Hepatocyte (in vitro differentiated cells): ENCODE measurements around the gene DNAH3. TPM values are rescaled to one million over a fixed set of nuclear protein-coding genes. Genes with fewer than 3 reads are reported as not detected.
"Not testable (repeated sequence)": the region's sequence is repeated elsewhere in the genome, so short reads cannot be mapped to it uniquely, and the experiment has no call there.

ENCODE experiments used
- DNase-seq: peaks from one replicate; pipeline ENCODE4 v3.0.0-alpha.2; 2016; ENCODE audit warnings: low spot score
- H2AFZ ChIP-seq: fragments of 200-600 bp; sonication (generic); 2 replicates; pipeline ENCODE4 v1.6.0; 2016; ENCODE audit warnings: antibody characterized with exemption, mild to moderate bottlenecking
- H3K27ac ChIP-seq: fragments of 200-600 bp; sonication (generic); 2 replicates; pipeline ENCODE4 v1.5.1; 2016; ENCODE audit warnings: mild to moderate bottlenecking
- H3K27me3 ChIP-seq: fragments of 200-600 bp; sonication (generic); 2 replicates; pipeline ENCODE4 v1.6.1; 2016
- H3K36me3 ChIP-seq: fragments of 200-600 bp; sonication (generic); replicated peaks from 2 replicates; pipeline ENCODE4 v1.5.1; 2016; ENCODE audit warnings: low read depth; ENCODE audit not compliant: insufficient read depth
- H3K4me1 ChIP-seq: fragments of 200-600 bp; sonication (generic); 2 replicates; pipeline ENCODE4 v1.5.1; 2016; ENCODE audit warnings: mild to moderate bottlenecking, moderate library complexity; ENCODE audit not compliant: insufficient read depth
- H3K4me2 ChIP-seq: fragments of 200-600 bp; sonication (generic); 2 replicates; pipeline ENCODE4 v1.6.0; 2016
- H3K4me3 ChIP-seq: fragments of 200-600 bp; sonication (generic); 2 replicates; pipeline ENCODE4 v1.5.1; 2016; ENCODE audit warnings: mild to moderate bottlenecking
- H3K79me2 ChIP-seq: fragments of 200-600 bp; sonication (generic); 2 replicates; pipeline ENCODE4 v1.6.0; 2017; ENCODE audit warnings: mild to moderate bottlenecking
- H3K9me2 ChIP-seq: fragments of 200-600 bp; sonication (generic); replicated peaks from 2 replicates; pipeline ENCODE4 v1.6.0; 2017; ENCODE audit warnings: mild to moderate bottlenecking; ENCODE audit not compliant: insufficient read depth
- H3K9me3 ChIP-seq: fragments of 200-600 bp; sonication (generic); 2 replicates; pipeline ENCODE4 v1.5.1; 2016; ENCODE audit warnings: low read depth, mild to moderate bottlenecking
- H4K20me1 ChIP-seq: fragments of 200-600 bp; sonication (generic); 2 replicates; pipeline ENCODE4 v1.6.0; 2016; ENCODE audit warnings: mild to moderate bottlenecking; ENCODE audit not compliant: insufficient read depth, poor library complexity, severe bottlenecking
- EZH2 ChIP-seq: fragments of 200-600 bp; sonication (generic); IDR thresholded peaks from 2 replicates; pipeline ENCODE4 v1.6.1; 2016; ENCODE audit warnings: antibody characterized with exemption, mild to moderate bottlenecking, borderline replicate concordance
- EZH2phosphoT487 ChIP-seq: fragments of 200-600 bp; sonication (generic); IDR thresholded peaks from one replicate; pipeline ENCODE4 v1.6.1; 2018; ENCODE audit warnings: antibody characterized with exemption, mild to moderate bottlenecking, low read depth, moderate library complexity; ENCODE audit not compliant: unreplicated experiment, severe bottlenecking
- WGBS: methylation state at CpG from one replicate; pipeline ENCODE4 v1.1.6; 2016; ENCODE audit warnings: low lambda C conversion rate; ENCODE audit errors: missing lambda C conversion rate; 5-methylcytosine and 5-hydroxymethylcytosine counted together
- polyA plus RNA-seq: library from polyadenylated mRNA; unstranded; fragments of >200 nt; fragmentation: Nextera tagmentation; extraction: Ambion mirVana; gene quantifications from 2 replicates; pipeline ENCODE4 v1.2.1, GENCODE V29; 2016
- total RNA-seq: library from RNA; depleted of rRNA; stranded (reverse); fragments of >200 nt; gene quantifications from 2 replicates; pipeline ENCODE4 v1.2.3, GENCODE V29; 2014
- TF ChIP-seq, protein P1 (sequence below): fragments of 200-600 bp; sonication (generic); IDR thresholded peaks from 2 replicates; pipeline ENCODE4 v1.5.1; 2016; ENCODE audit warnings: antibody characterized with exemption, mild to moderate bottlenecking; ENCODE audit not compliant: poor library complexity

DNAH3 gene
- total and polyA plus RNA-seq, 2 experiments from 2014 or later: 0.33 to 0.37 TPM

DNA sequence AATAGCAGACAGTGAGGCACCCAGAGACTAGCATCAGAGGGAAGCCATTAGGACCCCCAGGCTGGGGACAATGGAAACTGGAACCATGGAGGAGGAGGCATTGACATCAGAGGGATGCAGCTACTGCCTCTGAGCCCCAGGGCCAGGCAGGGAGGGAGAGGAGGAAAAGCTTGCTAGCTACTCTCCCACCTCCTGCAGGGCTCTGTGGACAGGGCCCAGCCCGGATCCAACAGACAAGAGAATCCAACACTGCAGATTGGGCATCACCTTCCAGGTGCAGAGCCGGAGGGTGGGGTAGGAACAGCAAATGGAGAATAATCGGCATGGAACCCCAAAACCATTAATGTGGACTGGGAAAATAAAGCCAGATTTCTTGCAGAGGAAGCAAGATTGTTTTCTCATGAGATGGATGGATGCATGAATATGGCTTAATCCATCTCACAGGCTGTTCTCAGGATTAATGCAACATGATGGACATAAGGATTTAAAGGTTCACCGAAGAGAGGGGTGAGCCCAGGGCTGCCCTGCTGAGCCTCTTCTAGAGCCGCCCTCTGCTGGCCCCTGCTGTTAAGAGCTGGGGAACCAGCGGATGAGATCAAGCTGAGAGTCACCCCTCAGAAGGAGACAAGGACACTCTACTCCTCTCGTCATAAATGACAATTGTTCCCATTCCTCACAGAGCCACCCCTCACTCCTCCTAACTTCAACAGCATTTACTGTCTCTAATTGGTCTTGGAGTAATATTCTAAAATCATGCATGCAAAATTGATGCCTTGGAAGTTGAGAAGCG lies 48.8 kb downstream of the DNAH3 start:
- TF ChIP-seq, protein P1, sequence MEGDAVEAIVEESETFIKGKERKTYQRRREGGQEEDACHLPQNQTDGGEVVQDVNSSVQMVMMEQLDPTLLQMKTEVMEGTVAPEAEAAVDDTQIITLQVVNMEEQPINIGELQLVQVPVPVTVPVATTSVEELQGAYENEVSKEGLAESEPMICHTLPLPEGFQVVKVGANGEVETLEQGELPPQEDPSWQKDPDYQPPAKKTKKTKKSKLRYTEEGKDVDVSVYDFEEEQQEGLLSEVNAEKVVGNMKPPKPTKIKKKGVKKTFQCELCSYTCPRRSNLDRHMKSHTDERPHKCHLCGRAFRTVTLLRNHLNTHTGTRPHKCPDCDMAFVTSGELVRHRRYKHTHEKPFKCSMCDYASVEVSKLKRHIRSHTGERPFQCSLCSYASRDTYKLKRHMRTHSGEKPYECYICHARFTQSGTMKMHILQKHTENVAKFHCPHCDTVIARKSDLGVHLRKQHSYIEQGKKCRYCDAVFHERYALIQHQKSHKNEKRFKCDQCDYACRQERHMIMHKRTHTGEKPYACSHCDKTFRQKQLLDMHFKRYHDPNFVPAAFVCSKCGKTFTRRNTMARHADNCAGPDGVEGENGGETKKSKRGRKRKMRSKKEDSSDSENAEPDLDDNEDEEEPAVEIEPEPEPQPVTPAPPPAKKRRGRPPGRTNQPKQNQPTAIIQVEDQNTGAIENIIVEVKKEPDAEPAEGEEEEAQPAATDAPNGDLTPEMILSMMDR: peak; percentile 35
- TF ChIP-seq EZH2: no peak
- no peak for TF ChIP-seq EZH2phosphoT487
- H2AFZ ChIP-seq: no peak overlapping the region
- no peaks in the 10 kb centered on the region for H3K27me3 ChIP-seq
- no peaks in the 10 kb centered on the region for H3K79me2 ChIP-seq
- H3K4me3 ChIP-seq: no peak overlapping the region
- peak; percentile 46 for DNase-seq
- H4K20me1 ChIP-seq: no peaks in the 10 kb centered on the region
- H3K9me3 ChIP-seq: no peaks in the 10 kb centered on the region
- no peaks in the 10 kb centered on the region for H3K9me2 ChIP-seq
- H3K4me1 ChIP-seq: no peaks in the 10 kb centered on the region
- no peaks in the 10 kb centered on the region for H3K36me3 ChIP-seq
- H3K27ac ChIP-seq: no peak overlapping the region
- WGBS: 60% methylated on average over 8 of the region's 8 CpGs
- H3K4me2 ChIP-seq: no peak overlapping the region

DNA sequence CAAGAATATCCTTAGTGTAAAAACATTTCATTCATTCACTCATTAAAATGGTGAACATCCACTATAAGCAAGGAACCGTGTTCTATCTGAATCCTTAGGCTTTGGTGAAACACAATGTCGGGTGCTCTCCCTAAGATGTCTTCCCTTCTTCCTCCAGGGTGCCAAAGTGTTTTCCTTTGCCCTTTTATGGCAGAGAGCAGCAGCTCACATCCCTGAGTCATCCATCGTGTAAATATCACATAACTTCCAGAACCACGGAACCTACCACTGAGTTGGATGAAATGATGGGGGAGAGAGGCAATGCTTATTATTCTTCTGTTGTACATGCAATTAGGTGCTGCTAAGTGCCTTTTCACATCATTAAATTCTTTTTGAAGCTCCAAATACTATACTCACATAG lies 50.2 kb downstream of the DNAH3 start:
- WGBS: 84% methylated on average over 4 of the region's 4 CpGs
- no peak overlapping the region for H3K27ac ChIP-seq
- TF ChIP-seq EZH2 (no peak), EZH2phosphoT487 (no peak)
- TF ChIP-seq, protein P1: no peak
- H3K9me2 ChIP-seq: no peaks in the 10 kb centered on the region
- no peaks in the 10 kb centered on the region for H4K20me1 ChIP-seq
- DNase-seq: peak; percentile 37
- no peak overlapping the region for H3K4me2 ChIP-seq
- H3K36me3 ChIP-seq: no peaks in the 10 kb centered on the region
- no peaks in the 10 kb centered on the region for H3K9me3 ChIP-seq
- no peaks in the 10 kb centered on the region for H3K4me1 ChIP-seq
- peak overlapping the region; percentile 43 for H2AFZ ChIP-seq
- H3K4me3 ChIP-seq: no peak overlapping the region
- H3K27me3 ChIP-seq: no peaks in the 10 kb centered on the region
- no peaks in the 10 kb centered on the region for H3K79me2 ChIP-seq

DNA sequence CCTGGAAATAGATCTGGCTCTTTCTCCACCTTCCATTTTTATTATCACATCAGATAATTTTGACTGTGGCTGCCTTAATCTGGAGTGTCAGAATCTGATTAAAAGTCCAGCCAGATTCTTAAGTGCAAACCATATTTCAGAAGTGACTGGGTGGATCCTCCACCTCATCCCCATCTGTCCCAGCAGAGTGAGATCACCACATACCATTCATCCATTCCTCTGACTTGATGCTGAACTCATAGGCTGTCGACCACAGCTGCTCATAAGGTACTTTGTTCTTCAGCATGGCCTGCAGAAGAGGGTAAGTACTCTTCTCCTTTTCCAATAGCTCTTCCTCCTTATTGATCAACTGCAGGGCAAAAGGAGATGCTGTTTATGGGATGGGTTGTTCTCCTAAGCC lies 53.5 kb downstream of the DNAH3 start:
- Histone ChIP-seq H3K4me3 (no peak overlapping the region), H3K9me2 (no peaks in the 10 kb centered on the region), H3K4me1 (no peaks in the 10 kb centered on the region), H3K36me3 (no peaks in the 10 kb centered on the region), H3K9me3 (no peaks in the 10 kb centered on the region), H4K20me1 (no peaks in the 10 kb centered on the region), H2AFZ (no peak overlapping the region), H3K27ac (no peak overlapping the region), H3K79me2 (no peaks in the 10 kb centered on the region), H3K27me3 (no peaks in the 10 kb centered on the region), H3K4me2 (no peak overlapping the region)
- TF ChIP-seq EZH2 (no peak), EZH2phosphoT487 (no peak)
- TF ChIP-seq, protein P1: no peak
- no peak for DNase-seq
- whole genome bisulfite sequencing: 76% methylated on average over 1 of the region's 1 CpG

DNA sequence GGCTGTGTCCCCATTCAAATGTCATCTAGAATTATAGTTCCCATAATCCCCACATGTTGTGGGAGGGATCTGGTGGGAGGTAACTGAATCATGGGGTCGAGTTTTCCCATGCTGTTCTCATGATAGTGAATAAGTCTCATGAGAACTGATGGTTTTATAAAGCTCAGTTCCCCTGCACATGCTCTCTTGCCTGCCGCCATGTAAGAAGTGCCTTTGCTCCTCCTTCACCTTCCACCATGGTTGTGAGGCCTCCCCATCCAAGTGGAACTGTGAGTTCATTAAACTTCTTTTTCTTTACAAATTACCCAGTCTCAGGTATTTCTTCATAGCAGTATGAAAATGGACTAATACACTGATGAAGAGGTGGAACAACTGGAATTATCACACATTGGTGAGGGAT lies 55.9 kb downstream of the DNAH3 start:
- H2AFZ ChIP-seq, H3K4me1 ChIP-seq, H3K36me3 ChIP-seq, H4K20me1 ChIP-seq, DNase-seq, H3K27ac ChIP-seq, H3K9me3 ChIP-seq, H3K4me3 ChIP-seq, H3K27me3 ChIP-seq, H3K4me2 ChIP-seq, H3K79me2 ChIP-seq, H3K9me2 ChIP-seq: not testable (repeated sequence)
- WGBS: 87% methylated on average over 2 of the region's 2 CpGs
